LNCAP (cell line): ENCODE measurements around the gene UBE2J1.

Experiments
- TF ChIP-seq, protein P1 (sequence below): fragments of 450-650 bp; IDR thresholded peaks from 2 replicates; pipeline ENCODE4 v1.5.1; 2017; ENCODE audit warnings: mild to moderate bottlenecking

UBE2J1 gene

DNA sequence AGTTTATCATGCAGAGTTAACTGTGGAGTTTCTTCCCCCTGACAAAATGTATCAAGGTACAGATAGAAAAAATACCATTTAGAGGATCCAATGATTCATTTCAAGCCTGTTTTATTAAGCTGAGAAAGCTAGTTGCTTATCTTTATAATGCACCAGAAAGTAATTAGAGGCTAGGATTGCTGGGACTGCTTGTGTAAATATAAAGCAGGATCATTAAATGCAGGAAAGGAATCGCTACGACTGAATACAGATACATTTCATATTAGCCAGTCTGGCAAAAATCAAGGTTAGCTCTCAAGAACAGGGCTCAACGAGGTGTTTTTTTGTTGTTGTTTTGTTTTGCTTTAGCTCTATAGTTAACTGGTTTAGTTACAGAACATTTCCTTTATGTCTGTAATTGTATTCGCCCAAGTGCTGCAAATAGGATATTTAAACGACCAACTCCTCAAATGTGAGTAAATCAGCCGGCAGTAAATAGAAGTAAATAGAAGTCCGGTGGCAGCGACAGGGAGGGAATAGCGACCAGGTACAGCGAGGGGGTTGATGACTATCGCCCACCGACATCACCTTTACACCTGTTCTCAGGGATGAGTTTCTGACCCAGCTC is 748 bp downstream of the UBE2J1 start:
- TF ChIP-seq, protein P1, sequence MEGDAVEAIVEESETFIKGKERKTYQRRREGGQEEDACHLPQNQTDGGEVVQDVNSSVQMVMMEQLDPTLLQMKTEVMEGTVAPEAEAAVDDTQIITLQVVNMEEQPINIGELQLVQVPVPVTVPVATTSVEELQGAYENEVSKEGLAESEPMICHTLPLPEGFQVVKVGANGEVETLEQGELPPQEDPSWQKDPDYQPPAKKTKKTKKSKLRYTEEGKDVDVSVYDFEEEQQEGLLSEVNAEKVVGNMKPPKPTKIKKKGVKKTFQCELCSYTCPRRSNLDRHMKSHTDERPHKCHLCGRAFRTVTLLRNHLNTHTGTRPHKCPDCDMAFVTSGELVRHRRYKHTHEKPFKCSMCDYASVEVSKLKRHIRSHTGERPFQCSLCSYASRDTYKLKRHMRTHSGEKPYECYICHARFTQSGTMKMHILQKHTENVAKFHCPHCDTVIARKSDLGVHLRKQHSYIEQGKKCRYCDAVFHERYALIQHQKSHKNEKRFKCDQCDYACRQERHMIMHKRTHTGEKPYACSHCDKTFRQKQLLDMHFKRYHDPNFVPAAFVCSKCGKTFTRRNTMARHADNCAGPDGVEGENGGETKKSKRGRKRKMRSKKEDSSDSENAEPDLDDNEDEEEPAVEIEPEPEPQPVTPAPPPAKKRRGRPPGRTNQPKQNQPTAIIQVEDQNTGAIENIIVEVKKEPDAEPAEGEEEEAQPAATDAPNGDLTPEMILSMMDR, result no peak

DNA sequence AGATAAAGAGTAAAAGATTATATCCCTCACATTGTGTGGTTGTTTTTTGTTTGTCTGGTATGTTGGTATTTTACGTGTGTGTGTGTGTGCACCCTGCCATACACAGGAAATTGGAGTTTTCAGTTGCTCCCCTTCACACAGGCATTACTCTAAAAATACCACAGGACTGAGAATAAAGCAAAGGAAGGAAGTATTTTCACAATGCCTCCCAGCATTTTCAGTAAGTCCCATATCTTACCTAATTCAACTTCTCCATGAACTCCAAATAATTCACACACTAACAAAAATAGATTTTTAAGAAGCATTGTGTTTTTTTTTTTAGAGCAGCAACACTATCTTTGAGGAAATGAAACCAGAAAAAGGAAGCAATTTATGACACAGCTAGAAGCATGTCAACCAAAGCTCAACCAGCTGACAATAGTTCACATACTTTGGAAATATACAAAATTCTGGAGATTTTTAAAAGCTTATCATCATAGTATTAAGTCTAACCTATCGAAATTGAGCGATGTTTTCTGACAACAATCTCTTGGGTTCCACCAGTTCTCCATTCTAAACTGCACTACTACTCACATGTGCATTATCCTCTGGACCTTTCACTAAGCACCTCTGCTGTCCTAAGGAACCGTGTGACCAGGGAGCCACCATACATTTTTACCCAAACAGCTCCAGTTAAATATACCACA is 2.1 kb downstream of the UBE2J1 start:
- TF ChIP-seq, protein P1, result no peak

DNA sequence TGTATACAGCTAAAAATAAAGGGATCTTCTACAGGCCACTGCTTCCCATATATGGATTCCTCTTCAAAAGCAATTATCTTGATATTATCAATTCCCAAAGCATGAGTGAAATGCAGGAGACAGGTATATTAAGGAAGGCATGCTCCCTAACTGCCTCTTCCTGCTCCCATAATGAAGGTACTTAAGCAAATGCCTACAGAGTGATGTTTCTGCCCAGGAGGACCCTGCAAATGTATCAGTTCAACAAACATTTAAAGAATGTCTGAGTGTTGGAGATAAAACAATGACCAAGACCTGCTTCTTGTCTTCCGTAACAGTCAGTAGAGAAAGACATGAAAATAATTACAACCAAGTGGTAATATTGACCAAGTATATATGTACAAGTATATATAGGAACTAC is 4.2 kb downstream of the UBE2J1 start:
- TF ChIP-seq, protein P1, result no peak

DNA sequence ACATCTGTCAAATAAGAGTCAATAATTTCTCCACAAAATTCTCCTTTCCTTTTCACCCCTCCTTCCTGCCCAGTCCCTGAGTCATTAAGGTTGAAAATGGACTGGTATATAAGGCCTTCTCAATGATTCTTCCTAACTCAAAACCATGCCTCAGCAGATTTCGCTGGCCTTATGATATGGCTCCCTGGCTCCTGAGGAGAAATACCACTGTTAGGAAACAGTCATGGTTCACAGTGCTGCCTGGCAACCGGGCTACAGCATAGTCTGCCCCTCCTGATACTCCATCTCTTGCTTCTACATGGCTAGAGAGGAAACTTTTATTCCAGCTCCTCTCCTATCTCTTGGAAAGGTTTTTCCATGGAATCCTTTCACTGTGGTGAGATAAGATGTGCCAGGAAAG is 4.7 kb downstream of the UBE2J1 start:
- TF ChIP-seq, protein P1, result no peak

DNA sequence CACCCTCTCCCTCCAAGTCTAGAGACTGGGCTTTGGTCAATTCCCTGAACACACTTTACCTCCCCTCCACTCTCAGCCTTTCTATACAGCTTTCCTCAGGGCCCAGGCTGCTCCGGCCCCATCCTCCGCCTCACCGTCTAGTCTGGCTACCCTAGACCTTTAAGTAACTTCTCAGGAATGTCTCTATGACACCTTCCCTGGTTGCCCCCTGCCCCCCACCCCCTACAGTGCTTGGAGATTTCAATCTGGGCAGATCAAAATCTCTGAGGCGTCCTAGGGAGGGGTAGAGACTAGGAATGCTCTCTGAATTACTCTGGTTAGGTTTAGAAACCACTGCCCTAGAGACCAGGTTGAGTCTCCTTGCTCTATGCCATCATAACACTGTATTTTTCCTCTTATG is 6.1 kb downstream of the UBE2J1 start:
- TF ChIP-seq, protein P1, result no peak

DNA sequence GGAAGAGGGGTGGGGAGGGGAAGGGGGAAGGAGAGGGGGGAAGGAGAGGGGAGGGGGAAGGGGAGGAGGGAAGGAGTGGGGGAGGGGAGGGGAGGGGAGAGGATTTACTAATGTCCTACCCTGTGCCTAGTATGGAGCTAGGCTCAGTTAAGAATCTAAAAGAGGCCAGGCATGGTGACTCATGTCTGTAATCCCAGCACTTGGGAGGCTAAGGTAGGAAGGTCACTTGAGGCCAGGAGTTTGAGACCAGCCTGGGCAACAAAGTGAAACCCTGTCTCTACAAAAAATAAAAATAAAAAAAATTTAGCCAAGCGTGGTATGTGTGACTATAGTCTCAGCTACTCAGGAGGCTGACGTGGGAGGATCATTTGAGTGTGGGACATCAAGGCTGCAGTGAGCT is 13.0 kb downstream of the UBE2J1 start:
- TF ChIP-seq, protein P1, result no peak

DNA sequence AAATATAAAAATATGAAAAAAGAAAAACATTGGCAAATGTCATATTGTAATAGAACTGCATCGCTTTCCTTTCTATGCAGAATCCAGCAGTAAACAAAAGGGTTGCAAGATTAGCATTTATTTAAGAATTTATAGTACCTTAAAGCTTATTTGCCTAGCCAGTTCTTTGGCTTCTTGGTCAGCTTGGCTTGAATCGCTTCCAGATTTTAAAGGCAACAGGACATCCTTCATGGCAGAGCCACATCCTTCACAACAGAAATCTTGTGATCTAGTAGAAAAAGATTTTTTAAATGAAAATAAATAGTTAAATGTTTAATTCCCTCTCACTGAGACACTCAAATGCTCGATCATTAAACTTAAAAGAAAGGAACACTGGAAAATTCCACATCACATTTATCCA is 17.4 kb downstream of the UBE2J1 start:
- TF ChIP-seq, protein P1, result no peak
